ENCODE results near the gene ZFP92. TPM values are rescaled to one million over a fixed set of nuclear protein-coding genes. Genes with fewer than 3 reads are reported as not detected.

Gene ZFP92
- total RNA-seq, 1 donor from 2014 or later = 0.96 TPM

- Histone ChIP-seq H3K4me3 (no peak overlapping the region), H3K27ac (no peak overlapping the region), H3K9me3 (no peaks in the 10 kb centered on the region), H3K36me3 (no peaks in the 10 kb centered on the region), H3K4me1 (no peaks in the 10 kb centered on the region), H3K27me3 (peaks cover 8% of the 10 kb centered on the region)
- no peak for DNase-seq (ENCODE audit: low spot score in 2 of 2)
- no peak for TF ChIP-seq CTCF (IDR thresholded peaks at IDR 0.05)
- intact Hi-C loops (cut with DNase I) = no loop called here
Measured at GRCh38 chrX:153395613-153396319, 15.5 kb upstream of the ZFP92 start.

- Histone ChIP-seq H3K27ac (no peak overlapping the region), H3K4me1 (no peaks in the 10 kb centered on the region), H3K36me3 (no peaks in the 10 kb centered on the region), H3K4me3 (no peak overlapping the region), H3K9me3 (no peaks in the 10 kb centered on the region), H3K27me3 (peaks cover 8% of the 10 kb centered on the region)
- no peak for DNase-seq (ENCODE audit: low spot score in 2 of 2)
- intact Hi-C loops (cut with DNase I) = no loop called here
- TF ChIP-seq CTCF (IDR thresholded peaks at IDR 0.05) = no peak
Measured at GRCh38 chrX:153396320-153397195, 14.7 kb upstream of the ZFP92 start.

GRCh38 chrX:153397256-153397960 lies 13.9 kb upstream of the ZFP92 start:
- TF ChIP-seq CTCF (IDR thresholded peaks at IDR 0.05) = no peak
- no peaks in the 10 kb centered on the region for H3K36me3 ChIP-seq
- H3K4me1 ChIP-seq = no peaks in the 10 kb centered on the region
- intact Hi-C loops (cut with DNase I) = no loop called here
- H3K27ac ChIP-seq = no peak overlapping the region
- no peak overlapping the region for H3K4me3 ChIP-seq
- DNase-seq (ENCODE audit: low spot score in 2 of 2) = no peak
- H3K9me3 ChIP-seq = no peaks in the 10 kb centered on the region
- H3K27me3 ChIP-seq = peaks cover 8% of the 10 kb centered on the region

GRCh38 chrX:153398275-153398960 lies 12.9 kb upstream of the ZFP92 start:
- TF ChIP-seq CTCF (IDR thresholded peaks at IDR 0.05) = no peak
- Histone ChIP-seq H3K9me3 (no peaks in the 10 kb centered on the region), H3K27ac (no peak overlapping the region), H3K36me3 (no peaks in the 10 kb centered on the region), H3K27me3 (peaks cover 8% of the 10 kb centered on the region), H3K4me3 (no peak overlapping the region), H3K4me1 (no peaks in the 10 kb centered on the region)
- DNase-seq (ENCODE audit: low spot score in 2 of 2) = no peak
- intact Hi-C loops (cut with DNase I) = no loop called here
